Ovary (tissue), 3 donors: Measurements from ENCODE around the gene XG.

Experiments
- CTCF ChIP-seq, 3 donors: fragments of 450-650 bp in 2 of 3; fragments of 200-600 bp in 1 of 3; IDR thresholded peaks; one replicate each; pipeline versions ENCODE4 v1.5.1 to v1.8.0; 2016 to 2022; ENCODE audit warnings: antibody characterized with exemption in 3 of 3, mild to moderate bottlenecking in 1 of 3
- EP300 ChIP-seq: sonication (generic); formaldehyde crosslinking; IDR thresholded peaks from one replicate; pipeline ENCODE4 v1.6.1; 2017; ENCODE audit warnings: antibody characterized with exemption
- POLR2A ChIP-seq: fragments of 450-650 bp; IDR thresholded peaks from one replicate; pipeline ENCODE4 v1.6.1; 2017; ENCODE audit warnings: antibody characterized with exemption, mild to moderate bottlenecking, moderate library complexity
- donor health status: DM: no; HTN: no; CAD: no.

DNA sequence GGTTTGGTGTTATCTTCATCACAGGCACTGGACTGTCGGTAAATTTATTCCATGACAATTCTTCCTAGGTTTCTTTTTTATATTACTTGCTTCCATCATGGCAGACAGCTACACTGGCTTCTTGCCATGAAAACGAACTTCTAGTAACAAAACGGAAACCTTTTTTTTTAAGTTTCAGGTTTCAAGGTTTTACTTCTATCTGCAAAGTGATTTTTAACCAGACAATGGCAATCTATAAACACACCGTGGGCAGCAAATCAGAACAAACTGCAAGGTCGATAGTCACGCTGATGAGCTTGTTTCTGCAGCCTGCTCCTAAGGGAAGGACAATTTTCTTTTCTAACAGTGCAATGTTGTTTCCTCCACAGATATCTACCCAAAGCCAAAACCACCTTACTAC, 29.9 kb downstream of the XG start:
- TF ChIP-seq CTCF (IDR thresholded peaks at IDR 0.05) (no peak), POLR2A (no peak), EP300 (no peak)
